Right lobe of liver (tissue), 4 donors: ENCODE data around the gene CEBPZOS.

Experiments
- POLR2A ChIP-seq: fragments of 450-650 bp; IDR thresholded peaks from one replicate; pipeline ENCODE4 v1.6.1; 2017; ENCODE audit warnings: antibody characterized with exemption, mild to moderate bottlenecking
- TF ChIP-seq, protein P1 (sequence below), 4 donors: fragments of 200-600 bp in 3 of 4; fragments of 450-650 bp in 1 of 4; IDR thresholded peaks; one replicate each; pipeline versions ENCODE4 v1.5.1 to v1.8.0; 2016 to 2022; ENCODE audit warnings: antibody characterized with exemption in 4 of 4, mild to moderate bottlenecking in 2 of 4
- donor health status: DM: no; HTN: no; CAD: no.
- donor health status: DM: no; HTN: no; CAD: no.
- donor health status: DM: no; HTN: yes; CAD: no.

DNA sequence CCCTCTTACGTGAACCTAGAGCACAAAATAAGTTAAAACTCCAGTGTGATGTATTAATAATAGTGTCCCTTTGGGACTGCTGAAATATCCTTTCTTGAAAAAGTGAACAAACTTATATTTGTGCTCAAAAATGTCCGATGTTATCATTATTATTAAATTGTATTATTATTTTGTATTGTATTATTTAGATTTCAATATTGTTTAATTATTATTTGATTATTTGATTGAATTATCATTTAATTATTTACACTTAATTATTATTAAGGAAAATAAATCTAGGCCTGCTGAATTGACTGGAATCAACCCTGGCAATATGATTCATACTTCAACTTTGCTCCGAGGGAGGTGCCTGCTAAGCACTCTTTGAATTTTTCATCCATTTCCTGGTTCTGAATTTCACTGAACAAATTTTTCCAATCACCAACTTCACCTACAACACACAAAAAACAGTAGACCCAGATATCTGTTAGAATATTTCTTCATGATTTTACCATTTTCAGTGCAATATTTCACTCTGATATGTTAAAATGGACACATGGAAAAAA is 28.6 kb upstream of the CEBPZOS start:
- TF ChIP-seq, protein P1, sequence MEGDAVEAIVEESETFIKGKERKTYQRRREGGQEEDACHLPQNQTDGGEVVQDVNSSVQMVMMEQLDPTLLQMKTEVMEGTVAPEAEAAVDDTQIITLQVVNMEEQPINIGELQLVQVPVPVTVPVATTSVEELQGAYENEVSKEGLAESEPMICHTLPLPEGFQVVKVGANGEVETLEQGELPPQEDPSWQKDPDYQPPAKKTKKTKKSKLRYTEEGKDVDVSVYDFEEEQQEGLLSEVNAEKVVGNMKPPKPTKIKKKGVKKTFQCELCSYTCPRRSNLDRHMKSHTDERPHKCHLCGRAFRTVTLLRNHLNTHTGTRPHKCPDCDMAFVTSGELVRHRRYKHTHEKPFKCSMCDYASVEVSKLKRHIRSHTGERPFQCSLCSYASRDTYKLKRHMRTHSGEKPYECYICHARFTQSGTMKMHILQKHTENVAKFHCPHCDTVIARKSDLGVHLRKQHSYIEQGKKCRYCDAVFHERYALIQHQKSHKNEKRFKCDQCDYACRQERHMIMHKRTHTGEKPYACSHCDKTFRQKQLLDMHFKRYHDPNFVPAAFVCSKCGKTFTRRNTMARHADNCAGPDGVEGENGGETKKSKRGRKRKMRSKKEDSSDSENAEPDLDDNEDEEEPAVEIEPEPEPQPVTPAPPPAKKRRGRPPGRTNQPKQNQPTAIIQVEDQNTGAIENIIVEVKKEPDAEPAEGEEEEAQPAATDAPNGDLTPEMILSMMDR (IDR thresholded peaks at IDR 0.05), result no peak
- no peak for TF ChIP-seq POLR2A
